RCC 7860 (cell line): Measurements from ENCODE around the gene TBC1D10A.

Experiments
- DNase-seq: peaks from one replicate; pipeline ENCODE4 v3.0.0-alpha.2; 2015; ENCODE audit warnings: low spot score
- FAIRE-seq: peaks from 2 replicates; lab custom pipeline; 2012; peaks lifted over from hg19 to GRCh38; lab: Jason Lieb, UNC

The TBC1D10A gene

DNA sequence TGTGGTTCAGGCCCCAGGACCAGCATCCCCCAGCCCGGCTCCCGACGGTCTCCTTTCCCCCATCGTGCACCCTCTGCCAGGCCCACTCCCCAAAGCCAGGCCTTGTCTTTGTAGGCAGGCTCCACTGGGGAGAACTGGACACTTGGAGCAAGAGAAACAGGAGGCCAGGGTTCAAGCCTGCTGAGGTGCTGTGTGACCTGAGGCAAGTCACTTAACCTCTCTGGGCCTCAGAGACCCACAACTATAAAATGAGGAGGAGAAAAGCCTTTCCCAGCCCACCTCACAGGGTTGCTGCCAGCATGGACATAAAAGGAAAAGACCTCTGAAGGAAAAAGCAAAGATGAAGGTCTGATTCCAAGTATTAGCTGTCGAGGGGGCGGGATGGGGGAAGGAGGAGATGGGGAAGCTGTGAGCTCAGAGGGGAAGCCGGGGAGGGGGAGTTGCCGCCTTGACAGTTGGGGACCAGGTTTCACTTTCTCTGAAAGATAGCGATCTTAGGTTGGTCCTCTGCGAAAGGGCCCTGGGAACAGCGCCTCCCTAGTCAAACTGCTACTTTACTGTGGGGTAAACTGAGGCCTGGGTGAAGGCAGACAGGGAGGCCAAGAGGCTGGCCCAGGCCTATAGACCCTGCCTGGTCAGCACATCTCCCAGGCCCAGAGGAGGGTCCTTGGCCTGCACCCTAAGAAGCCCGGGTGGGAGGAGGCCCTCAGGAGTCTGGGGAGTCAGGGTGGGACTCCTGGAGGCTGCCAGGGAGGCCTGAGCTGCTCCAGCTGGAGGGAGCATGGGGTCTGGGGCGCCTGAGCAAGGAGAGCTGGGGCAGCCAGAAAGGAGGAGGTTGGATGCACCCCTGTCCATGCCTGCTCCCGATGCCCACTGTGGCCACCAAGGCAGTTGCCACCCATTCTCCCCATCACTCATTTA, 59.1 kb downstream of the TBC1D10A start:
- DNase-seq = no peak
- no peak for FAIRE-seq

DNA sequence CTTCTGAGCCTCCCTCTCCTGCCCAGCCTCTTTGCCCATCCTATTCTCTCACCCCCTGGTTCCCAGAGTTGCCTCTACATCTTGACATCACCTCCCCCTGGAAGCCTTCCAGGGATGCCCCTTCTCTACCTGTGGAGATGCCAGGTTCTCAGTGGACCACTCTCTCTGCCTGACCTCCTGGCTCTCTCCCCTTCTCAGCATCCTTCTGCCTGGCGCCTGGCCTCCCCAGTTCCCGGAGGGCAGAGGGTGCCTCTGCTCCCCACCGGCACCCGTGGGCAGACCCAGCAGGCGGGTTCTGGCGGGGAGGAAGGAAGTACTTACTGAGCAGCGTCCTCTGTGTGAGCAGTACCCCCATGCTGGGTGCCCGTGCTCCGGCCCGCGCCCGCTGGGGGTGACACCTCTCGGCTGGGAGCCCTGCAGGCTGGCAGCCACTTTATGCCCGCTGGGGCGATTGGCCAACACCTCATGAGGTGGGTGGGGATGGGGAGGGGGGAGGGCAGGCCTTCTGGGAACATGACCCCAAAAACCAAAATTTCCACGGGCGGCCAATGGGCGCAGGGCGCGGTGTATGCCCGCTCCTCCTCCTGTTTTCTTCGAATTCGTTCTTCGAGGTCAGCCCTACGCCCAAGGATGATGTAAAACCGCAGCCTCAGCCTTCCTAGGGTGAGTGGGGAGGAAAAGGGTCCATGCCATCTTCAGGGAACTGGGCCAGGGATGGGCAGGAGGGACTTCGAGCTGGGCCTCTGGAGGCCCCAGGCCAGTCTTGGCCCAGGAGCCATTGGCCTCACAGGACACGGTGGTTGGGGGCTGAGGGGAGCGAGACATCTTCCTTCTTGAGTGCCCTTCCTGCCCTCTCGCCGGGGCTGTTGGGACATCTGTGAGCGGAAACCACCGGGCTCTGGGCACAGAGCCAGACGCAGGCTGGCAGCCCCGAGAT, 60.0 kb downstream of the TBC1D10A start, which contains the start of gene OSM:
Gene OSM (minus strand): TSS at position 407 of the 937 bp plus-strand sequence. CDS start 52 bp downstream, at position 355.
- no peak for FAIRE-seq
- DNase-seq = no peak

DNA sequence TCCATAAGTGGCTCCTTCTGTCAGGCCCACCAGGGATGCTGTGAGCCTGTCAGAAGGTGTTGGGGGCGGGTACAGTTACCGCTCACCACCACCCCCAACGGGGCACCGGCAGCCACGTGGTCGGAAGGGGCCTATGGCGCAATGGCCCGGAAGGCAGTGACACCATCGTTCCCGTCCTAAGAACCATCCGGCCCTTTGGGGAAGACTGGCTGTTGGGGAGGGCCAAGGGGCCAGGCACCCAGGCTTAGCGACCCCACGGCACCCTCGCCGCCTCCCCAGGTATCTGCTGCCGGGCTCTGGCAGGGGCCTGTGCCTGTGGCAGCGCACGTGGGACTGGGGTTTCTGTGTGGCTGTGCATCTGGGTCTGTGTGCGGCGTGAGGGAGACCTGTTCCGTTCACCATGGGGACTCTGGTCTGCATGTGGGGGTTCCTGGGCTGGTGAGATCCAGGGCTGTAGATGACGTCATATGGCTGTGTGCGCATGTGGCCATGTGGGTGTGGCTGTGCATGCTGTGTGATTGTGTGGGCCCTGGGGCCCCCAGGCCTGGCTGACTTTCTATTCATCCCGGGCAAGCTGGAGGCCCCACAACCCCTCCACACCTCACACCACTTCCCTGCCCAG, 60.8 kb downstream of the TBC1D10A start:
- FAIRE-seq = no peak
- no peak for DNase-seq

DNA sequence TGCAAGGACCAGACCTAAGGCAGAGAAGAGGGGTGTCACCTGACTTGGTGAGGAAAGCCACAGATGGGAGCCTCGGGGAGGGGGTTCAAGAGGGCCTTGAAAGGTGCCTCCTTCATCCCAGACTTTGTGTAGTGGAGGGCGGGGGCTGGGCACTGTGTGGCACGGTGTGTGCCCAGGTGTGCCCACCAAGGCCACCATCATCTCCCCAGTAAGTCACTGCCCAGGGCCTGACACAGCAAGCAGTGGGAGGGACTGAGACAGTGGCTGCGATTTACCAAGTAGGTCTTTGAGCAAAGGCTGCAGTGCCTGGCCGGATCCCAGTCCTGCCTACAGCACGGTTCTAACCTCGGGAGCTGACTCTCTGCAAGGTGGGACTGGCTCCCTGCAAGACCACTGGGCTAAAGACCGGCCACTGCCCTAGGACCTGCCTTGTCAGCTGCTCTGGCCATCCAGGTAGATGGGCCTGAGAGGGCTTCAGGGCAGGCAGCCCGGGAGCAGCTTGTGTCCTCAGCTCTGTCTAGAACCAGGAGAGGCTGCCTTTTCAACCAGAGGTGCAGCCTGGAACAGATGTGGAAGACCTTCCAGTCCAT, 61.5 kb downstream of the TBC1D10A start:
- FAIRE-seq = no peak
- no peak for DNase-seq

DNA sequence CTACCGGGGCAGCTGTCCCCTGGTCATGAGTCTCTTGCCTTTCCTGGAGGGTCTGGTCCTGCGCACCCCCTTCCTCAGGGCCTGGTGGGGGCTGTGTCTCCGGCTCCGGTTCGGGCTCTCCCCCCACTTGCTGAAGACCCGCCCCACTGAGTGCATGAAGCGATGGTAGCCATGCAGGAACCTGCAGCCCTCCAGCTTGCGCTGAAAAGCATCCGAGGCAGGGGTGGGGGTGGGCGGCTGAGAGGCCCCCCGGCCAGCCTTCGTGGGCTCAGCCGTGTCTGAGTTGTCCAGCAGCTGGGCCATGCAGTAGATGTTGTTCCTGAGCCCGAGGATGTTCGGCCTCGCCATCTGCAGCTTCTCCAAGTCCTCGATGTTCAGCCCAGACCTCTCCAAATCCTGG, 62.9 kb downstream of the TBC1D10A start:
- FAIRE-seq = no peak
- no peak for DNase-seq

DNA sequence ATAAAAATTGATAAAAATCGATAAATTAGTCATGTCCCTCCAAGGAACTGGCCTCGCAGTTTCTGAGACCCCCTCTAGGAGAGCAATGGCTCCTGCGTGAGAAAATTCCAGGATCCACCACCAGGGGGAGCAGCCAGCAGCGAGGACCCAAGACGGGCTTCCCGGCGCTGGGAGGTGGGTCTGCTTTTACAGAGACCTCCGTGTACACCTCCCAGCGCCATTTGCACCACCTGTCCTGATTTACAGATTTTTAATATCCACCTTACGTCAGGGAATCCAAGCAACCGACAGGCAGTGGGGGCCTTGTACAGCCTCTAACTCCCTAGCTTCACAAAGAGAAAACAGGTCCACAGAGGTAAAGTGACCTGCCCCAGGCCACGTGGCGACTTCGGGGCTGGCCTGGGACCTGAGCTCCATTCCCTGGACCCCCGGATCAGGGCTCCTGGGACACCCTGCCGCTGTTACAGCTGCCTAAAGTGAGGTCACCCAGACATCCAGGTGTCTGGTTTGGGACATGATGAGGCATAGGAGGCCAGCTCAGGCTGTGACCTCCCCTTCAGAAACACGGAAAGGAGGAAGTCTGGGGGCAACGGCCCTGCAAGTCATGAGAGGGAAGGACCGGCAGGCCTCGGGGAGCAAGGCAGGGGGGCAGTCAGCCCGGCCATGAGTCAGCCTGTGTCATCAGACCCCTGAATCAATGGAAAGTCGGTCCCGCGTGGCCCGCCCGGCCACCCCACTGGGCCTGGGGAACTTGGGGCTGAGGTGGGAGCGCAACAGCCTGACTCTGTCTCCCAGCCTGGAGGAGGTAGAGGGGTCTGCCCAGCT, 63.6 kb downstream of the TBC1D10A start:
- DNase-seq (peak; percentile 45), FAIRE-seq (no peak)

DNA sequence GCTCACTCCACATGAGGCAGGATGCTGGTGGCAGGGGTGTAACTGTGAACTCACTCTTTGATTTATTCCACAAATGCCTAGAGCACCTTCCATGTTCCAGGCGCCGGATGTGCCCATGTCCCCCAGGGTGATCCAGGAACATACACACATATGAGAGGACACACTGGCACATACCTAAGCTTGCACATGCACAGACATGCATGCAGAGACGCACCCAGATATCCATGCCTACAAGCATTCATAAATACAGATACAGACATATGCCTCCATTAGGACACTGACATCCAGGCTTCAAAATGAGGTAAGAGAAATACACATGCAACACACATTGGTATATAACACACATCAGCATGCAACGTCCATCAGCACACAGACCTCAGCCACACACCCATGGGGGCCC, 64.6 kb downstream of the TBC1D10A start:
- DNase-seq = no peak
- FAIRE-seq = no peak

DNA sequence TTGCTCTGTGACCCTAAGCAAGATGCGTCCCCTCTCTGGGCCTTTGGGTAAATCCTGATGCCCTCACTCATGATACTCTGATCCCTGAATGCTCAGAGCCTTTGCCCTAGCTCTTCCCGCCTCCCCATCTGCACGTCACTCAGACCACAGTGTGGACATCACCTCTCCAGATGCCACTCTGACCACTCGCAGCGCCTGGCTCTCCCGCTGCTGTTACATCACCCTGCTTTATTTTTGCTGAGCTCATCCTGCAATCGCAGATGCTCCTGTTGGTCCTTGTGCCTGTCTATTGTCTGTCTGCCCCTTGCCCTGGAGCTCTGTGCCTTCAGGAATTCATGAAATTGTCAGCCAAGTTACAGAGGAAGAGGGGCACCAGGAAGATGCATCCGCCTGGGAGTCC, 65.6 kb downstream of the TBC1D10A start:
- DNase-seq (peak; percentile 29), FAIRE-seq (no peak)

DNA sequence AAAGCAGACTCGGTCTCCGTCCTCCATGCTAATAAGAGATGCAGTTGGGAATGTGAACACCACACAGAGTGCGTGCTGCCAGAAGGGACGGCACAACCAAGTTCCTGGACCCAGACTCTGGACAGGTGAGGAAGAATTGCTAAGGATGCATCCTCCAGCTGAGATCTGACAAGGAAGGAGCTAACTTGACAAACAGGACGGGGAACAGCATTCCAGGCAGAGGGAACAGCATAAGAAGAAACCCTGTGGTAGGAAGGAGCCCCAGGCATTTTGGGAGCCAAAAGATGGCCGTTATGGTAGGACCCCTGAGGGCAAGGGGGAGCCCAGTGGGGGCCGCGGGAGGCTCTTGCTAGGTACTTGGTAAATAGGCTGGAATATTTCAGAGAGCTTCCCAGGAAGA, 66.1 kb downstream of the TBC1D10A start:
- no peak for DNase-seq

DNA sequence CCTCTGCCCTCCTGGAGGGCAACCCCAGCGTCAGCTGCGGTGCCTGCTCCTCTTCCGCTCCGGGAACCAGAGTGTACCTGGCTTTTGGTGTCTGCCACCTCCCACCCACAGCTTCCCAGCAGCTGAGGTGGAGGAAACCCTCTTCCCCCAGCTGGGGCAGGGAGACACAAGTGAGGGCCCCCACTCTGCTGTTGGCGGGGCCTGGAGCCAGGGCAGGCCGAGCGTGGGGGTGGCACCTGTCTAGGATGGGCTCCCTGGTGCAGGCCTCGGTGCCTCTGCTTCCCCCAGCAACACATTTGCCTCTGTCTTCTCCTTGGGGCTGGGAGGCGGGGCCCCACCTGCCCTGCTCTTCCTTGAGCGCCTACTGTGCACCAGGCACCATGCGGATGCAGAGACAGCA, 66.5 kb downstream of the TBC1D10A start:
- FAIRE-seq (no peak), DNase-seq (no peak)

More for the DNA sequence above, 66.1 kb downstream of the TBC1D10A start:
- no peak for FAIRE-seq

DNA sequence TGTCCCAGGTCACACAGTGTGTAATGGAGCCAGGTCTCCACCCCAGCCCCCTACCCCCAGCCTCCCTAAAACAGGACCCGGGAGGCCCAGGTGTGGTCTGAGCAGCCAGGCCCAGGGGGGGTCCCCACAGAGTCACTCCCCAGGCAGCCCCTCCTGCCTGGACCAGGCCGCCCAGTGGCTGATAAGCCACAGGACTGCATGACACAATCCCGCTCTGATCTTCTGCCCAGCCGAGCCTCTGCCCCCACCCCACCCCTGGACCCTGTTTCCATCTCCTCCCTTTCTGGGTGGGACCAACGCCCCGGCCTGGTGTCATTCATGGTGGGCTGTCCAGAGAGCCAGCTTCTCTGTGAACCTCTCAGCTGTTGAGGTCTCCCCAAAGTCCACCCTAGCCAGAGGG, 72.4 kb downstream of the TBC1D10A start:
- FAIRE-seq (peak; percentile 57), DNase-seq (peak; percentile 85)

DNA sequence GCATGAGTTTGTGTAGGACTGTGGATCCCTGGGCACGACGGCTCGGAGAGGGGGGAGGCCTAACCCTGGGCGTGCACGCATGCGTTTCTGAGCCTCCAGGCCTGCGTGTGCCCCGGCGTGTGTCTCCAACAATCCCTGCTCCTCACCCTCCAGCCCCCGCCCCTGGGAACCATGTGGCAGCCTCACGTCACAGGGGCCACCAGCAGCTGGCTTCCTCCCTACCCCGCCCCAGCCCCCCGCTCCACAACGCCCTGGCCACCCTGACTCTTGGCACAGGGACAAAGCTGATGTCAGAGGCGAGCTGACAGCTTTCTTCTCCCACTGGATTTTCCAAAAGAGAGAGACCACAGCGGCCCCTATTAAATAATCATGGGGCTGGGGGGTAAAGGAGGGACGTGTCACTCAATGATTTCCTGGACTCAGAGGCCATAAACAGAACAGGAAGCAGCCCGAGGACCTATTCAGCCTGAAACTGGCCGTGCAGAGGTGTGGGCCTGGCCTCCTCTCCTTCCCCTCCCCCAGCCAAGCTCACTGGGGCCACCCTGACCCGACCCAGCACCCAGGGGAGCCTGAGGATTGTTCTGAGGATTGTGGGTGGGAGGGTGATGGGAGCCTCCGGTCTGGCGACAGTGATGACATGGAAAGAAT, 73.4 kb downstream of the TBC1D10A start:
- peak; percentile 97 for DNase-seq
- FAIRE-seq = peak; percentile 84

DNA sequence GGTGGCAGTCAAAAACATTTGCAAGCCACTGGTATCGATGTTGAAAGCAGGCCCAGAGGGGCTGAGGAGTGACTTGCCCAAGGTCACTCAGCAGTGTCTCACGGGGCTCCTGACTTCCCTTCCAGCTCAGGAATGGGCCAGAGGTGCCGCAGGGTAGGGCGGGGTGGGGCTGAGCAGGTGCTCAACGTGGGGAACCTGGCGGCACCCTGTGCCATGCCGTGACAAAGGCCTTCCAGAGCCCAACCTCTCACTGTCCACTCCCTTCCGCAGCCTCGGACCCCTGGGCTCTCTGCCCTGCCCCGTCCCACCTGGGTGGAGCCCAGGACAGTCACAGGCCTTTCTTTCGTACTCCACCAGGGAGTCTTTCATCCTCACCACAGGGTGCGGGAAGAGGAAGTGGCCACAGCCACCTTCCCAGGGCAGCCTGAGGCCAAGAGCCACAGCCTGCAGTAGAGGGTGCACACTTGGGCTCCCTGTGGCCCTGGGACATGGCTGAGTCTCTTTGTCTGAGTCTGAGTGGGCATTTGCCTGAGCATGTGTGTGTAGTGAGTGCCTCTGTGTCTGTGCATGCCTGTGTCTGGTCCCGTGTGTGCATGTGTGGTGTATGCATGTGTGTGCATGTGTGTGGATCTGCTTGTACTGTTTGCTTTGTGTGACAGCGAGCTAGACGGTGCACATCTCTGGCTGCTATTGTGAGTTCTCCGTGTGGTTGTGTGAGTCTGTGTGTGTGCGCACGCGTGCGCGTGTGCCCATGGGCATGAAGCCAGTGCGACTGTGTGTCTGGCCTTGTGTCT, 74.1 kb downstream of the TBC1D10A start:
- peak; percentile 79 for DNase-seq
- peak; percentile 68 for FAIRE-seq

DNA sequence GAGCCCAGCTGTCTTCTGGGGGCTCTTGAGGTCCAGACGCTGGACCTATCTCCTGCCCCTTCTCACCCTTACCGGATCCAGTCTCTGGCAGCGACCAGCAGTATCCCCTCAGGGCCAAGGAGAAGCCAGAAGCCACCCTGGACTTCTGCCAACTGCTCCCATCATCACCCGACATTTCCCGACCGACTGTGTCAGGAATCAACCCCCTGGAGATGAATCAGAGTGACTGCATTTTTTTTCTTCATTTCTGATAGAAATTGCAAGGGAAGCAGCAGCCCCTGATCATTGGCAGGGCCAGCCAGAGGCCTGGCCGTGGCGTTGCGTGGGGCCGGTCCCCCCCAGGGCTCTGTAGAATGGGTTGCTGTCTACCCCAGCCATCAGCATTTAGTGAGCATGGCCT, 75.0 kb downstream of the TBC1D10A start:
- peak; percentile 92 for DNase-seq
- FAIRE-seq = peak; percentile 86

DNA sequence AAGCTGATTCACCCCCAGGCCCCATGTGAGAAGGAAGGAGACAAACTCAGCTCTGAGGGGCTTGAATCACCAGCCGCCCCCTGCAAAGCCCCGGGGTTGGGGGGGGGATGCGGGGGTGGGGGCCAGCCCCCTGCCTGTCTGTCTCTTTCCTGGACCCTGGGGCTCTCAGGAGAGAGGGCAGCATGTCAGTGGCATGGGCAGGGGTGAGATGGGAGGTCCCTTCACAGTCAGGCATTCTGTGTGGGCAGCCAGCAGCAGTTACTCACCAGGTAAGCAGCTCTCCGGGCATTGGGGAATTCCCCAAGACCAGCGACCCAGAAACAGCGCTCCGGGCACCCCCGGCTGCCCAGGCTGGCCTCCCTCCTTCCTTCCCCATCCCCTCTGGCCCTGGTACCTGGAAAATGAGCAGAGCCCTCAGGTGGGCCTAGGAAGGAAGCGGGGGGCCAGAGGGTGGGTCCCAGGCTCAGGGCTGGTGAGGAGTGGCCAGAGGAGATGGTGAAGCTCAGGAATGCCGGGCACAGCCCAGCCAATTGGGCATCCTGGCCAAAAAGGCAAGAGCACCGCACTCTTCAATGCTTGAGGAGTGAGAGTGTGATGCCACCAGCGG, 76.0 kb downstream of the TBC1D10A start:
- peak; percentile 96 for DNase-seq
- peak; percentile 83 for FAIRE-seq

DNA sequence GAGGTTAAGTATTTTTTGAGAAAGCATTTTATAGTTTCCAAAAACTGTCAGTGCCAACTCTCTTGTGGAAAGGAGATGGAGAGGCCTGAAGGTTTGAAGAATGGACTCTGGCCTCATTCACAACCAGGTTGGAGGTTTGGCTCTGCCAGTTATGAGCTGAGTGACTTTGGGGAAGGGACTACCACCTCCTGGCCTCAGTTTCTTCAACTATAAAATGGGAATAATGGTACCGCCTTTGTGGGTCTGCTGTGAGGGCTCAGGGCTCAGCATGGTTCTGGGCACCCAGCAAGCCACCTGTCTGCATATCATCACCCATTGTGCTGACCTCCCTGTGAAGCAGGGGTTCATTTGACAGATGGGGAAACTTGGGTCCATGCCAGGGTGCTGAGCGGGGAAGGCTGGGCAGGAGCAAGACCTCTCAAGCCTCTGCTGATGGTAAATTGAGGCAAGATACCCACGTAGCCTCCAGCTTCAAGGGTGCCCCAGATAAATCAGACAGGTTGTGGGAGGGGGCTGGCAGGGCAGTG, 76.6 kb downstream of the TBC1D10A start:
- DNase-seq (no peak), FAIRE-seq (no peak)
